Progenitor cell of endocrine pancreas (in vitro differentiated cells): ENCODE data around the gene MUTYH. TPM values are rescaled to one million over a fixed set of nuclear protein-coding genes. Genes with fewer than 3 reads are reported as not detected.

Experiments
- DNase-seq: peaks from one replicate; pipeline ENCODE4 v3.0.0; 2021; ENCODE audit warnings: low spot score; ENCODE audit not compliant: unreplicated experiment
- H3K27ac Mint-ChIP-seq: 2 replicates; pipeline ENCODE4 v1.8.0; 2021; ENCODE audit warnings: mild to moderate bottlenecking, moderate library complexity, mixed read lengths
- H3K27me3 Mint-ChIP-seq: 2 replicates; pipeline ENCODE4 v1.8.0; 2021; ENCODE audit warnings: mixed read lengths
- H3K36me3 Mint-ChIP-seq: 2 replicates; pipeline ENCODE4 v1.8.0; 2022; ENCODE audit warnings: mixed read lengths; ENCODE audit not compliant: insufficient read depth
- H3K4me1 Mint-ChIP-seq: 2 replicates; pipeline ENCODE4 v1.8.0; 2021; ENCODE audit warnings: low read depth, mixed read lengths
- H3K4me3 Mint-ChIP-seq: 2 replicates; pipeline ENCODE4 v1.8.0; 2021; ENCODE audit warnings: low read depth, mild to moderate bottlenecking, moderate library complexity, mixed read lengths
- H3K9me3 Mint-ChIP-seq: 2 replicates; pipeline ENCODE4 v1.8.0; 2021; ENCODE audit warnings: low read depth, mixed read lengths
- total RNA-seq: library from RNA; stranded (reverse); gene quantifications from 2 replicates; pipeline ENCODE4 v1.2.1, GENCODE V29; 2021
- TF ChIP-seq, protein P1 (sequence below): fragments of 200-600 bp; sonication (generic); IDR thresholded peaks from one replicate; pipeline ENCODE4 v1.5.0; 2021; ENCODE audit warnings: antibody characterized with exemption, mild to moderate bottlenecking; ENCODE audit not compliant: unreplicated experiment

Gene MUTYH
- total RNA-seq, 1 donor from 2014 or later = 59.3 TPM

DNA sequence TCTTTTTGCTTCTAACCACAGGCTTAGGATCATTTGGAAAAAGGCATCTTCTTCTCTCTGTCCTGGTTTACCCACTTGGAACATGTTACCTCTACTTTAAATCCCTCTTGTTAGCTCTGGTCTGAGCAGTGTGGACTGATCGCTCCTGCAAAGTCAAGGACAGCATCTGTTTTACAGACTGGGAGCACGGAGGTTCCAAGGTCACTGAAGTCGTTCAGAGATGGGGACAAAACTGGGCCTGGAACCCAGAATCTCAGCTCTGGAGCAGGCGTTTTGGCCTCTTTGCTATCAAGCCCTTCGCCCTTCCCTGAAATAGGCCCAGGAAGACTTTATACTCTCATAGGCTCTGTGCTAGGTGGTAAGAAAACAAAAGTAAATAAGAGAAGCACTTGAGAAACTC, 11.3 kb upstream of the MUTYH start:
- Mint-ChIP-seq H3K27ac (no peak overlapping the region), H3K4me1 (peaks cover 2% of the 10 kb centered on the region), H3K9me3 (no peaks in the 10 kb centered on the region), H3K4me3 (no peak overlapping the region), H3K27me3 (no peaks in the 10 kb centered on the region), H3K36me3 (no peaks in the 10 kb centered on the region)
- DNase-seq = no peak
- TF ChIP-seq, protein P1, sequence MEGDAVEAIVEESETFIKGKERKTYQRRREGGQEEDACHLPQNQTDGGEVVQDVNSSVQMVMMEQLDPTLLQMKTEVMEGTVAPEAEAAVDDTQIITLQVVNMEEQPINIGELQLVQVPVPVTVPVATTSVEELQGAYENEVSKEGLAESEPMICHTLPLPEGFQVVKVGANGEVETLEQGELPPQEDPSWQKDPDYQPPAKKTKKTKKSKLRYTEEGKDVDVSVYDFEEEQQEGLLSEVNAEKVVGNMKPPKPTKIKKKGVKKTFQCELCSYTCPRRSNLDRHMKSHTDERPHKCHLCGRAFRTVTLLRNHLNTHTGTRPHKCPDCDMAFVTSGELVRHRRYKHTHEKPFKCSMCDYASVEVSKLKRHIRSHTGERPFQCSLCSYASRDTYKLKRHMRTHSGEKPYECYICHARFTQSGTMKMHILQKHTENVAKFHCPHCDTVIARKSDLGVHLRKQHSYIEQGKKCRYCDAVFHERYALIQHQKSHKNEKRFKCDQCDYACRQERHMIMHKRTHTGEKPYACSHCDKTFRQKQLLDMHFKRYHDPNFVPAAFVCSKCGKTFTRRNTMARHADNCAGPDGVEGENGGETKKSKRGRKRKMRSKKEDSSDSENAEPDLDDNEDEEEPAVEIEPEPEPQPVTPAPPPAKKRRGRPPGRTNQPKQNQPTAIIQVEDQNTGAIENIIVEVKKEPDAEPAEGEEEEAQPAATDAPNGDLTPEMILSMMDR = no peak

DNA sequence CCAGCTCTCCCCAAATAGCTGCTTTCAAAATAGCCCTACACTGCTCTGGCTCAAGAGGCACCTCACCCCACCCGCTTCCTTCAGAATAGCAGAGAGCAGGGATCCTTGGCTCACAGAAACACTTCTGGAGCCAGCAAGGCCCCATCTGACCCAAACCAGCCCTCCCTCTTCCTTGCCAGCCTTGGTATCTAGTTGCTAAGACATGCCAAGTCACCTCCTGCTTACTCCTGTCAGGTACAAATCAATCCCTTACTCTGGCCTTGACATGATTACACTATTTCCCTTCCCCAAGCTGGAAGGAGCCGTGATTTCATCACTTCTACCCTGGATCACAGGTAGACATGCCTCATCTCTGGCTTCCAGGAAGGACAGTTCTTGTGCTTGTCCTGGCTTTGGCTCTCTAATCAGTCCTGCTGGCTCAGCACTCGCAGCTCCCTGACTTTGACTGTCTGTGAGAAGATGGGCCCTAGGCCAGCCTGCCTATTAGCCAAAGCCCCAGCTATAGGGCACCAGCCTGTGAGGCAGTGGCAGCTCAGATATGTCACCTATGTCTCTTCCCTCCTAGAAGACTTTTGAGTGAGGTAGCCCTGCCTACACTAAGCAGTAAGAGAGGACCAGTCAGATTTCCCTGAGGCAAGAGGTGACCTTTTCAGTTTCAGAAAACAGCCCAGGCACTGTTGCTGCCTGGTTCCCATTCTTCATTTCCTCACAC, 8.9 kb upstream of the MUTYH start:
- DNase-seq = no peak
- Mint-ChIP-seq H3K9me3 (no peaks in the 10 kb centered on the region), H3K36me3 (no peaks in the 10 kb centered on the region), H3K4me1 (peaks cover 2% of the 10 kb centered on the region), H3K27me3 (no peaks in the 10 kb centered on the region), H3K4me3 (no peak overlapping the region), H3K27ac (no peak overlapping the region)
- TF ChIP-seq, protein P1 = no peak

DNA sequence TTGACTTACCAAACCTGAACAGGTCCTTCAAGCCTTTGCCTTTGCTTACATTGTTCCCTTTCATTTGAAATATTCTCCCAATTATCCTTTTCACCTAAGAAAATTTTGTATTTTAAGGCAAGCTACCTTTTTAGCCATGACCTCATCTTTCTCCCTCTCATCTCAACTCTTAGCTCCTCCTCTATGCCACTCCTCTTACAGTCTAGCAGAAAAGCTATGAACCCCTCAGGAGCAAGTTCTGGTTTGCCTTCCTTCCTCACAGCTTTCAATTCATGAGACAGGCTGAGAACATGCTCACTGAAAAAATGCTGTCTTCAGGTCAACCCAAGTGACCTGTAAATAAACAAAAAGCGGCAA, 8.3 kb upstream of the MUTYH start:
- TF ChIP-seq, protein P1 = no peak
- Mint-ChIP-seq H3K4me3 (no peak overlapping the region), H3K27me3 (no peaks in the 10 kb centered on the region), H3K27ac (no peak overlapping the region), H3K4me1 (peaks cover 2% of the 10 kb centered on the region), H3K36me3 (no peaks in the 10 kb centered on the region), H3K9me3 (no peaks in the 10 kb centered on the region)
- DNase-seq = no peak

DNA sequence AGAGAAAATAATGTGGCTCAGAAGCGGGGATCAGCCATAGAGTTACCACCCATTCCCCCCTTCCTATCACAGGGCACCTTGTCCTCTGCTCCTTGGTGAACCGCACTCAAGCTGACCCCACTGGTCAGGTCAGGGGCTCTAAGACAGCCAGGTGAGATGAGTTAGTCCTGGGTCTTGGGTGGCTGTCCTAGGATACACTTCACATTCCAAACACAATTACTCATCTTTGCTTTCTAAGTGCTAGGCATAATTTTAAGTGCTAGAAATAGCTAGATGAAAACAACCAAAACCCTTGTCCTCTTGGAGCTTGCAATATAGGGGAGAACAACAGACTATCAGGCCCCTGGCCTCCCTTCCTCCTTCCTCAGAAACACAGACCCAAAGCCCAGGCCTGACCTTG, 7.8 kb upstream of the MUTYH start:
- no peaks in the 10 kb centered on the region for H3K9me3 Mint-ChIP-seq
- peaks cover 2% of the 10 kb centered on the region for H3K4me1 Mint-ChIP-seq
- H3K36me3 Mint-ChIP-seq = no peaks in the 10 kb centered on the region
- no peak overlapping the region for H3K4me3 Mint-ChIP-seq
- H3K27me3 Mint-ChIP-seq = no peaks in the 10 kb centered on the region
- DNase-seq = no peak
- no peak overlapping the region for H3K27ac Mint-ChIP-seq
- TF ChIP-seq, protein P1 = no peak

DNA sequence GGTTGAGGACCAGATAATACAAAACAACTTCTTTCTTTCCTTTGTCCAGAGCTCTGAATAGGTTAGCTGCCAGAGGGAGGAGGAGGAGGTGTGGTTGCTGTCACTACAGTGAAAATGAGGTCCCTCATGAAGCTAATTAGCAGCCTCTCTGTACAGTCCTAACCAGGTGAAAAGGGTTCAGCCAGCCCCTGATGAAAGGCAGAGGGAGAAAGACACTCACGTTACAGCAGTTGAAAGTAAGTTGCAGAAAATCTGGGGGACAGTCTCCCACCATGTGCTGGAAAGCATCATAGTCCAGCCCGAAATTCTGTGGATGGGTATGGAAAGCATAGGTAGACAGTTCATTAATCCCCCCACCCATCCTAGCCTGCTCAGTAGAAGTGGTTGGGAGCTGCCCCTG, 6.2 kb upstream of the MUTYH start:
- Mint-ChIP-seq H3K36me3 (no peaks in the 10 kb centered on the region), H3K4me3 (no peak overlapping the region), H3K27me3 (no peaks in the 10 kb centered on the region), H3K9me3 (no peaks in the 10 kb centered on the region), H3K4me1 (peaks cover 5% of the 10 kb centered on the region), H3K27ac (no peak overlapping the region)
- TF ChIP-seq, protein P1 = no peak
- DNase-seq = no peak
